ENCODE measurements around the gene SDHA.

DNA sequence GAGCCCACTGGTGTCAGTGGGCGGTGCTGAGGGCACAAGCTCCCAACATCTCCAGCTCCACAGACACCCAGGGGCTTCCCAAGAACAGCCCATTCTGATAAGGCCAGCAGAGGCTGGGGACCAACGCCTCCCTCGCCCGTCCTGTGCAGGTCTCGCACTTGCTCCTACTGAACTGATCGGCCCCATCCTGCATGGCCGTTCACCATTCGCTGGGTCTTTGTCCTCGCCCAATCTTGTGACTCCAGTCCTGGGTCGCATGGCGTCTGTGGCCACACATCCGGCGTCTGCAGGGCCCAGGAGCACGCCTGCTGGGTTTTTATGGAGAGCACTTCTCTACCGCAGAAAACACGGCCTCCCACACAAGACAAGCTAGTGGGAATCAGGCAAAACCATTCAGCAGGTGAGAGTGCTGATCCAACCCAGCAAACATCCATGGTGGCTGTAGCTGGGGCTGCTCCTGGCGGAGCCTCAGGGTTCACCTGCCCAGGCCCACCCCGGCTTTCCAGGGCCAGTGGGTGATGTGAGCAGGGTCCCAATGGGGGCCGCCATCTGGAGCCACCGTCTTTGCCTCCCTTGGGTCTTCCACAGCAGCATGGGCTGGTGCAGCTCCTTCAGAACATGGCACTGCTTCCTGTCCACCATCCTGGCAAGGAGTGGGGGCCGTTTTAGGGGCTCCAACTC is 19.5 kb upstream of the SDHA start:
- TF ChIP-seq POLR2A (IDR thresholded peaks at IDR 0.05) (no peak), POLR2AphosphoS5 (IDR thresholded peaks at IDR 0.05) (no peak)
- TF ChIP-seq, protein P1, sequence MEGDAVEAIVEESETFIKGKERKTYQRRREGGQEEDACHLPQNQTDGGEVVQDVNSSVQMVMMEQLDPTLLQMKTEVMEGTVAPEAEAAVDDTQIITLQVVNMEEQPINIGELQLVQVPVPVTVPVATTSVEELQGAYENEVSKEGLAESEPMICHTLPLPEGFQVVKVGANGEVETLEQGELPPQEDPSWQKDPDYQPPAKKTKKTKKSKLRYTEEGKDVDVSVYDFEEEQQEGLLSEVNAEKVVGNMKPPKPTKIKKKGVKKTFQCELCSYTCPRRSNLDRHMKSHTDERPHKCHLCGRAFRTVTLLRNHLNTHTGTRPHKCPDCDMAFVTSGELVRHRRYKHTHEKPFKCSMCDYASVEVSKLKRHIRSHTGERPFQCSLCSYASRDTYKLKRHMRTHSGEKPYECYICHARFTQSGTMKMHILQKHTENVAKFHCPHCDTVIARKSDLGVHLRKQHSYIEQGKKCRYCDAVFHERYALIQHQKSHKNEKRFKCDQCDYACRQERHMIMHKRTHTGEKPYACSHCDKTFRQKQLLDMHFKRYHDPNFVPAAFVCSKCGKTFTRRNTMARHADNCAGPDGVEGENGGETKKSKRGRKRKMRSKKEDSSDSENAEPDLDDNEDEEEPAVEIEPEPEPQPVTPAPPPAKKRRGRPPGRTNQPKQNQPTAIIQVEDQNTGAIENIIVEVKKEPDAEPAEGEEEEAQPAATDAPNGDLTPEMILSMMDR (IDR thresholded peaks at IDR 0.05 in 8 of 11, conservative IDR thresholded peaks at IDR 0.05 in 3 of 11): no peak
